Neural cell (in vitro differentiated cells): ENCODE measurements around the gene SHOX. TPM values are rescaled to one million over a fixed set of nuclear protein-coding genes. Genes with fewer than 3 reads are reported as not detected.

Experiments used
- H2AFZ ChIP-seq: fragments of 200-600, 300-800 bp; sonication (generic), shearing (Covaris generic); 2 replicates; pipeline ENCODE4 v1.6.0; 2014; ENCODE audit warnings: low read depth, mild to moderate bottlenecking, antibody characterized with exemption, low read length, moderate library complexity
- H3F3A ChIP-seq: fragments of 200-600 bp; shearing (Covaris generic); 2 replicates; pipeline ENCODE4 v1.6.1; 2016; ENCODE audit warnings: mild to moderate bottlenecking, moderate library complexity, mixed read lengths, antibody characterized with exemption, low read length; ENCODE audit not compliant: insufficient read depth, poor library complexity, severe bottlenecking
- H3K27ac ChIP-seq: fragments of 200-600, 300-800 bp; sonication (generic), shearing (Covaris generic); 2 replicates; pipeline ENCODE4 v1.5.1; 2014; ENCODE audit warnings: mild to moderate bottlenecking, low read length, moderate library complexity
- H3K27me3 ChIP-seq: fragments of 300-800, 200-600 bp; sonication (generic), shearing (Covaris generic); 2 replicates; pipeline ENCODE4 v1.6.0; 2014; ENCODE audit warnings: mild to moderate bottlenecking, low read depth, low read length, moderate library complexity; ENCODE audit not compliant: insufficient read depth
- H3K36me3 ChIP-seq: fragments of 300-800, 200-600 bp; sonication (generic), shearing (Covaris generic); 2 replicates; pipeline ENCODE4 v1.5.1; 2014; ENCODE audit warnings: mild to moderate bottlenecking, antibody characterized with exemption, low read length, moderate library complexity; ENCODE audit not compliant: insufficient read depth
- H3K4me2 ChIP-seq: fragments of 300-800, 200-600 bp; sonication (generic), shearing (Covaris generic); 2 replicates; pipeline ENCODE4 v1.6.0; 2014; ENCODE audit warnings: mild to moderate bottlenecking, low read length
- H3K4me3 ChIP-seq: fragments of 300-800, 200-600 bp; sonication (generic), shearing (Covaris generic); 2 replicates; pipeline ENCODE4 v1.5.1; 2014; ENCODE audit warnings: mild to moderate bottlenecking, low read length, moderate library complexity
- H3K79me2 ChIP-seq: fragments of 200-600 bp; shearing (Covaris generic); replicated peaks from 2 replicates; pipeline ENCODE4 v1.6.0; 2014; ENCODE audit warnings: mild to moderate bottlenecking, low read length, moderate library complexity; ENCODE audit not compliant: insufficient read depth
- H3K9ac ChIP-seq: fragments of 300-800, 200-600 bp; sonication (generic), shearing (Covaris generic); 2 replicates; pipeline ENCODE4 v1.6.1; 2016; ENCODE audit warnings: mild to moderate bottlenecking, low read length, mixed read lengths
- H3K9me2 ChIP-seq: fragments of 200-600 bp; shearing (Covaris generic); 2 replicates; pipeline ENCODE4 v1.6.1; 2016; ENCODE audit warnings: mild to moderate bottlenecking, low read length, mixed read lengths; ENCODE audit not compliant: insufficient read depth
- H3K9me3 ChIP-seq: fragments of 200-600, 300-800 bp; sonication (generic), shearing (Covaris generic); 2 replicates; pipeline ENCODE4 v1.6.1; 2016; ENCODE audit warnings: mild to moderate bottlenecking, mixed run types, low read length, moderate library complexity, mixed read lengths
- H4K20me1 ChIP-seq: fragments of 200-600 bp; shearing (Covaris generic); 2 replicates; pipeline ENCODE4 v1.6.1; 2016; ENCODE audit warnings: mild to moderate bottlenecking, mixed run types; ENCODE audit not compliant: insufficient read depth
- CTCF ChIP-seq: fragments of 450-650 bp; IDR thresholded peaks from 2 replicates; pipeline ENCODE4 v1.5.1; 2014; ENCODE audit warnings: antibody characterized with exemption, mild to moderate bottlenecking, moderate library complexity; ENCODE audit not compliant: poor library complexity, severe bottlenecking
- EP300 ChIP-seq: fragments of 450-650 bp; conservative IDR thresholded peaks from 2 replicates; pipeline ENCODE4 v1.6.1; 2014; ENCODE audit warnings: antibody characterized with exemption, mild to moderate bottlenecking, moderate library complexity; ENCODE audit not compliant: poor library complexity, severe bottlenecking
- EZH2 ChIP-seq: fragments of 200-600, 300-800 bp; shearing (Covaris generic), sonication (generic); IDR thresholded peaks from 2 replicates; pipeline ENCODE4 v1.6.1; 2014; ENCODE audit warnings: antibody characterized with exemption, low read length, borderline replicate concordance, mild to moderate bottlenecking; ENCODE audit not compliant: insufficient read depth, poor library complexity, severe bottlenecking
- MXI1 ChIP-seq: fragments of 450-650 bp; conservative IDR thresholded peaks from 2 replicates; pipeline ENCODE4 v1.6.1; 2014; ENCODE audit warnings: antibody characterized with exemption, mild to moderate bottlenecking; ENCODE audit not compliant: poor library complexity, severe bottlenecking
- POLR2AphosphoS5 ChIP-seq: IDR thresholded peaks from 2 replicates; pipeline ENCODE4 v1.6.1; 2012
- RAD21 ChIP-seq: fragments of 450-650 bp; conservative IDR thresholded peaks from 2 replicates; pipeline ENCODE4 v1.6.1; 2014; ENCODE audit warnings: antibody characterized with exemption, mild to moderate bottlenecking, moderate library complexity
- SMC3 ChIP-seq: fragments of 450-650 bp; conservative IDR thresholded peaks from 2 replicates; pipeline ENCODE4 v1.6.1; 2014; ENCODE audit warnings: antibody characterized with exemption, mild to moderate bottlenecking, moderate library complexity; ENCODE audit not compliant: poor library complexity
- TAF1 ChIP-seq: IDR thresholded peaks from 2 replicates; pipeline ENCODE4 v1.6.1; 2012; ENCODE audit warnings: low read depth
- polyA plus RNA-seq: library from polyadenylated mRNA; depleted of rRNA; stranded (reverse); fragments of >200 nt; gene quantifications from 2 replicates; pipeline ENCODE4 v1.2.3, GENCODE V29; 2014
- TF ChIP-seq, protein P1 (sequence below): IDR thresholded peaks from 2 replicates; pipeline ENCODE4 v1.6.1; 2012; ENCODE audit warnings: borderline replicate concordance

The SHOX gene
- polyA plus RNA-seq, 1 donor from 2014 or later = not detected

GRCh38 chrX:666762-667720, 36.5 kb downstream of the SHOX start:
- no peaks in the 10 kb centered on the region for H4K20me1 ChIP-seq
- H3K9ac ChIP-seq = no peak overlapping the region
- H3K36me3 ChIP-seq = no peaks in the 10 kb centered on the region
- H3K27ac ChIP-seq = no peak overlapping the region
- H3K79me2 ChIP-seq = no peaks in the 10 kb centered on the region
- no peak for TF ChIP-seq SMC3
- no peak for TF ChIP-seq CTCF
- no peak for TF ChIP-seq RAD21
- no peak for TF ChIP-seq MXI1
- TF ChIP-seq EP300 = no peak
- no peak for TF ChIP-seq POLR2AphosphoS5
- TF ChIP-seq, protein P1, sequence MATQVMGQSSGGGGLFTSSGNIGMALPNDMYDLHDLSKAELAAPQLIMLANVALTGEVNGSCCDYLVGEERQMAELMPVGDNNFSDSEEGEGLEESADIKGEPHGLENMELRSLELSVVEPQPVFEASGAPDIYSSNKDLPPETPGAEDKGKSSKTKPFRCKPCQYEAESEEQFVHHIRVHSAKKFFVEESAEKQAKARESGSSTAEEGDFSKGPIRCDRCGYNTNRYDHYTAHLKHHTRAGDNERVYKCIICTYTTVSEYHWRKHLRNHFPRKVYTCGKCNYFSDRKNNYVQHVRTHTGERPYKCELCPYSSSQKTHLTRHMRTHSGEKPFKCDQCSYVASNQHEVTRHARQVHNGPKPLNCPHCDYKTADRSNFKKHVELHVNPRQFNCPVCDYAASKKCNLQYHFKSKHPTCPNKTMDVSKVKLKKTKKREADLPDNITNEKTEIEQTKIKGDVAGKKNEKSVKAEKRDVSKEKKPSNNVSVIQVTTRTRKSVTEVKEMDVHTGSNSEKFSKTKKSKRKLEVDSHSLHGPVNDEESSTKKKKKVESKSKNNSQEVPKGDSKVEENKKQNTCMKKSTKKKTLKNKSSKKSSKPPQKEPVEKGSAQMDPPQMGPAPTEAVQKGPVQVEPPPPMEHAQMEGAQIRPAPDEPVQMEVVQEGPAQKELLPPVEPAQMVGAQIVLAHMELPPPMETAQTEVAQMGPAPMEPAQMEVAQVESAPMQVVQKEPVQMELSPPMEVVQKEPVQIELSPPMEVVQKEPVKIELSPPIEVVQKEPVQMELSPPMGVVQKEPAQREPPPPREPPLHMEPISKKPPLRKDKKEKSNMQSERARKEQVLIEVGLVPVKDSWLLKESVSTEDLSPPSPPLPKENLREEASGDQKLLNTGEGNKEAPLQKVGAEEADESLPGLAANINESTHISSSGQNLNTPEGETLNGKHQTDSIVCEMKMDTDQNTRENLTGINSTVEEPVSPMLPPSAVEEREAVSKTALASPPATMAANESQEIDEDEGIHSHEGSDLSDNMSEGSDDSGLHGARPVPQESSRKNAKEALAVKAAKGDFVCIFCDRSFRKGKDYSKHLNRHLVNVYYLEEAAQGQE = no peak
- no peak for TF ChIP-seq TAF1
- TF ChIP-seq EZH2 = no peak
- H2AFZ ChIP-seq = no peak overlapping the region
- H3K4me3 ChIP-seq = no peak overlapping the region
- H3F3A ChIP-seq = no peaks in the 10 kb centered on the region
- no peaks in the 10 kb centered on the region for H3K27me3 ChIP-seq
- H3K9me2 ChIP-seq = no peaks in the 10 kb centered on the region
- H3K9me3 ChIP-seq = no peaks in the 10 kb centered on the region
- no peak overlapping the region for H3K4me2 ChIP-seq

DNA sequence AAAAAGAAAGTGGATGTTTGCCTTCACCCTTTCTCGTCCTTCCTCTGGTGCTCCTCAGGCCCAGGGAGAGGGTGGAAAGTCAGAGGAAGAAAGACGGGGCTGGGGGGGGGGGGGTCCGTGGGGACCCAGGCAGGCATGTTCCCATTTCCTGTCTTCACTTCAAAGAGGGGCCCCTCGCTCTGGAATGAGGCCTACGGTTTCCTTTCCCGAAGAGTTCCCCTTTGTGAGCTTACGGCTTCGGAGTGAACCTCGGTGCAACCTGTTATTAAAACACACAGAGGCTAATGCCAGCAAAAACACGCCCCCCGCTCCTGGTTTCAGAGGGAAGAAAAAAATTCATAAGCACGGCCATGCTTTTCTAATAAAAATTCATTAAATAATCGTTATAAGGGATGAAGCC, 40.1 kb downstream of the SHOX start:
- Histone ChIP-seq H3K9ac (no peak overlapping the region), H2AFZ (no peak overlapping the region)

More for the DNA sequence above, 40.1 kb downstream of the SHOX start:
- Histone ChIP-seq H3K27ac (no peak overlapping the region), H3K9me2 (no peaks in the 10 kb centered on the region), H3K79me2 (no peaks in the 10 kb centered on the region), H3K9me3 (no peaks in the 10 kb centered on the region), H3K27me3 (no peaks in the 10 kb centered on the region), H4K20me1 (no peaks in the 10 kb centered on the region), H3F3A (no peaks in the 10 kb centered on the region), H3K36me3 (no peaks in the 10 kb centered on the region), H3K4me2 (no peak overlapping the region), H3K4me3 (no peak overlapping the region)
- TF ChIP-seq MXI1 = no peak
